K562 (cell line): Measurements from ENCODE around the gene KIF26B.

Source experiments
- ATF3 ChIP-seq, 2 experiments: fragments of 450-650 bp in 1 of 2; sonication (generic) in 1 of 2; formaldehyde crosslinking in 1 of 2; IDR thresholded peaks in 1 of 2; conservative IDR thresholded peaks in 1 of 2; 2 replicates each; pipeline versions ENCODE4 v1.6.1 to v1.8.1; 2016 to 2023; ENCODE audit warnings: mild to moderate bottlenecking in 2 of 2, moderate library complexity in 2 of 2, inconsistent platforms in 1 of 2, missing genetic modification reagents in 1 of 2
- CBFA2T2 ChIP-seq: fragments of 450-650 bp; conservative IDR thresholded peaks from 2 replicates; pipeline ENCODE4 v1.6.1; 2017; ENCODE audit warnings: mild to moderate bottlenecking
- CTCF ChIP-seq, 3 experiments: IDR thresholded peaks in 2 of 3; conservative IDR thresholded peaks in 1 of 3; 2 replicates each; pipeline ENCODE4 v1.5.1; 2011 to 2012; ENCODE audit warnings: low read length in 3 of 3, mild to moderate bottlenecking in 3 of 3, control low read depth in 2 of 3, improper control_type of control experiment in 1 of 3, inconsistent platforms in 1 of 3, low read depth in 1 of 3, mixed read lengths in 1 of 3, moderate library complexity in 1 of 3; ENCODE audit not compliant: insufficient read depth in 2 of 3
- FOXM1 ChIP-seq, 2 experiments: fragments of 450-650 bp in 1 of 2; sonication (generic) in 1 of 2; formaldehyde crosslinking in 1 of 2; IDR thresholded peaks; 2 replicates each; pipeline versions ENCODE4 v1.6.1 to v1.9.0; 2017 to 2022; ENCODE audit warnings: low read depth in 2 of 2, mild to moderate bottlenecking in 2 of 2, missing genetic modification reagents in 1 of 2, moderate library complexity in 1 of 2
- GABPA ChIP-seq: fragments of 200-800 bp; sonication (Bioruptor generic); conservative IDR thresholded peaks from 2 replicates; pipeline ENCODE4 v1.6.1; 2016; ENCODE audit warnings: low read depth, missing genetic modification characterization, missing compliant biosample characterization
- MAX ChIP-seq: sonication (generic); formaldehyde crosslinking; IDR thresholded peaks from 2 replicates; pipeline ENCODE4 v1.9.0; 2022; ENCODE audit warnings: mild to moderate bottlenecking, missing genetic modification reagents
- TEAD2 ChIP-seq: fragments of 450-650 bp; IDR thresholded peaks from 2 replicates; pipeline ENCODE4 v1.6.1; 2016; ENCODE audit warnings: missing genetic modification characterization, control low read depth, missing compliant biosample characterization
- ZNF354B ChIP-seq: fragments of 250-450 bp; sonication (Bioruptor Pico); IDR thresholded peaks from 2 replicates; pipeline ENCODE4 v1.4.0; 2020
- ZNF407 ChIP-seq: fragments of 450-650 bp; IDR thresholded peaks from 2 replicates; pipeline ENCODE4 v1.6.1; 2016; ENCODE audit warnings: low read depth

GRCh38 chr1:245409341-245410195 is 254.8 kb downstream of the KIF26B start:
- TF ChIP-seq TEAD2 (tag) = no peak
- TF ChIP-seq ATF3 (IDR thresholded peaks at IDR 0.05) = no peak
- no peak for TF ChIP-seq ATF3 (CRISPR knock-in tag; conservative IDR thresholded peaks at IDR 0.05)
- no peak for TF ChIP-seq GABPA
- TF ChIP-seq ZNF407 = no peak
- no peak for TF ChIP-seq FOXM1 (IDR thresholded peaks at IDR 0.05; ENCODE audit: low read depth)
- TF ChIP-seq FOXM1 (CRISPR knock-in tag; IDR thresholded peaks at IDR 0.05; ENCODE audit: low read depth) = no peak
- TF ChIP-seq MAX = no peak
- no peak for TF ChIP-seq CBFA2T2
- TF ChIP-seq CTCF (IDR thresholded peaks at IDR 0.05 in 2 of 3, conservative IDR thresholded peaks at IDR 0.05 in 1 of 3; ENCODE audit: insufficient read depth in 2 of 3, low read depth in 1 of 3, low read length in 3 of 3) = no peak
- no peak for TF ChIP-seq ZNF354B (CRISPR knock-in tag)
